A549 (cell line): ENCODE results near the gene DCLK1.

ENCODE experiments used
- CEBPB ChIP-seq, 2 experiments: fragments of >200 bp in 1 of 2; sonication (Bioruptor Twin) in 1 of 2; formaldehyde crosslinking in 1 of 2; IDR thresholded peaks; 2 replicates each; pipeline ENCODE4 v1.6.1; 2012 to 2016
- JUN ChIP-seq, 2 experiments: fragments of >200 bp; sonication (Bioruptor Twin); formaldehyde crosslinking; IDR thresholded peaks; 2 replicates in 1 of 2; 3 replicates in 1 of 2; pipeline ENCODE4 v1.6.1; 2016 to 2017
- JUNB ChIP-seq: fragments of >200 bp; sonication (Bioruptor Twin); formaldehyde crosslinking; IDR thresholded peaks from 2 replicates; pipeline ENCODE4 v1.6.1; 2016
- MAZ ChIP-seq: fragments of 150-350 bp; IDR thresholded peaks from 2 replicates; pipeline ENCODE4 v1.6.1; 2014; ENCODE audit warnings: antibody characterized with exemption, low read depth, low read length, borderline replicate concordance
- NFE2L2 ChIP-seq: fragments of 150-350 bp; conservative IDR thresholded peaks from 2 replicates; pipeline ENCODE4 v1.6.1; 2014; ENCODE audit warnings: low read length
- POLR2A ChIP-seq: IDR thresholded peaks from 2 replicates; pipeline ENCODE4 v1.6.1; 2012; ENCODE audit warnings: mild to moderate bottlenecking, low read length
- ZFP36 ChIP-seq: fragments of 450-650 bp; IDR thresholded peaks from 2 replicates; pipeline ENCODE4 v1.6.1; 2014; ENCODE audit warnings: borderline replicate concordance; ENCODE audit not compliant: partially characterized antibody
- TF ChIP-seq, protein P1 (sequence below): IDR thresholded peaks from 2 replicates; pipeline ENCODE4 v1.6.1; 2012
- TF ChIP-seq, protein P2 (sequence below): fragments of >200 bp; sonication (Bioruptor Twin); formaldehyde crosslinking; IDR thresholded peaks from 3 replicates; pipeline ENCODE4 v1.5.1; 2016
- TF ChIP-seq, protein P3 (sequence below): IDR thresholded peaks from 2 replicates; pipeline ENCODE4 v1.6.1; 2012

DNA sequence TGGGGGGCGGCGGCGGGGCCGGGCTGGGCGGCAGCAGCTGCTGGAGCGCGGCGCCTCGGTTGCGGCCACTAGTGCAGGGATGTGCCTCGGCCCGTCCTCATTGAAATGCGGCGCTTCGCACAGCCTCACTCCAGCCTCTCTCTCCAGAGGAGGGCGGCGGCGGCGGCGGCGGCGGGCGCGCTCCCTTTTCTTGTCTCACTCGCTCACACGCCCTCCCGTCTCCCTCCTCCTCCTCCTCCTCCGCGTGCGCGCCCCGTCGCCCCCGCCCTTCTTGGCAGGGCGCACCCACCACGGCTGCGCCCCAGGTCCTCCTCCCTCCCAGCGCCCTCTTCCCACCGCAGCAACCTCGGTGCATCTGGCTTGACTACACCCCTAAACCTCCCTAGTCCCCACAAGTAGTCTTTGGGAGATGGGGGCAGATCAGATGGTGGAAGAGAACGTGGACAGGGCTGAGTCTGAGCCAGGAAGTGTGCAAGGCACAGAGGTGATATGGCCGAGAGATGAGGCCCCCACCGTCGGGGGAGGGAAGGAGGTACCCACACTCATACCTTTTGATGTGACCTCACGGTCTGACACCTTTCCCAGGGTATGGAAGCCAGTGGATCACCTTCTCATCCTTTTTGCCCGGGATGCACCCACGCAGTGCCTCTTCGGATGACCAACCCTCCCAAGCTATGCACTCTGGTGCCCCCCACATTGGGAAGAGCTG is at the start of gene DCLK1:
- no peak for TF ChIP-seq JUNB
- TF ChIP-seq, protein P1, sequence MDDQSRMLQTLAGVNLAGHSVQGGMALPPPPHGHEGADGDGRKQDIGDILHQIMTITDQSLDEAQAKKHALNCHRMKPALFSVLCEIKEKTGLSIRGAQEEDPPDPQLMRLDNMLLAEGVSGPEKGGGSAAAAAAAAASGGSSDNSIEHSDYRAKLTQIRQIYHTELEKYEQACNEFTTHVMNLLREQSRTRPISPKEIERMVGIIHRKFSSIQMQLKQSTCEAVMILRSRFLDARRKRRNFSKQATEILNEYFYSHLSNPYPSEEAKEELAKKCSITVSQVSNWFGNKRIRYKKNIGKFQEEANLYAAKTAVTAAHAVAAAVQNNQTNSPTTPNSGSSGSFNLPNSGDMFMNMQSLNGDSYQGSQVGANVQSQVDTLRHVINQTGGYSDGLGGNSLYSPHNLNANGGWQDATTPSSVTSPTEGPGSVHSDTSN, result no peak
- no peak for TF ChIP-seq JUN (IDR thresholded peaks at IDR 0.05)
- TF ChIP-seq, protein P2, sequence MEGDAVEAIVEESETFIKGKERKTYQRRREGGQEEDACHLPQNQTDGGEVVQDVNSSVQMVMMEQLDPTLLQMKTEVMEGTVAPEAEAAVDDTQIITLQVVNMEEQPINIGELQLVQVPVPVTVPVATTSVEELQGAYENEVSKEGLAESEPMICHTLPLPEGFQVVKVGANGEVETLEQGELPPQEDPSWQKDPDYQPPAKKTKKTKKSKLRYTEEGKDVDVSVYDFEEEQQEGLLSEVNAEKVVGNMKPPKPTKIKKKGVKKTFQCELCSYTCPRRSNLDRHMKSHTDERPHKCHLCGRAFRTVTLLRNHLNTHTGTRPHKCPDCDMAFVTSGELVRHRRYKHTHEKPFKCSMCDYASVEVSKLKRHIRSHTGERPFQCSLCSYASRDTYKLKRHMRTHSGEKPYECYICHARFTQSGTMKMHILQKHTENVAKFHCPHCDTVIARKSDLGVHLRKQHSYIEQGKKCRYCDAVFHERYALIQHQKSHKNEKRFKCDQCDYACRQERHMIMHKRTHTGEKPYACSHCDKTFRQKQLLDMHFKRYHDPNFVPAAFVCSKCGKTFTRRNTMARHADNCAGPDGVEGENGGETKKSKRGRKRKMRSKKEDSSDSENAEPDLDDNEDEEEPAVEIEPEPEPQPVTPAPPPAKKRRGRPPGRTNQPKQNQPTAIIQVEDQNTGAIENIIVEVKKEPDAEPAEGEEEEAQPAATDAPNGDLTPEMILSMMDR, result no peak
- TF ChIP-seq, protein P3, sequence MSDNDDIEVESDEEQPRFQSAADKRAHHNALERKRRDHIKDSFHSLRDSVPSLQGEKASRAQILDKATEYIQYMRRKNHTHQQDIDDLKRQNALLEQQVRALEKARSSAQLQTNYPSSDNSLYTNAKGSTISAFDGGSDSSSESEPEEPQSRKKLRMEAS, result no peak
- no peak for TF ChIP-seq CEBPB (IDR thresholded peaks at IDR 0.05)
- no peak for TF ChIP-seq MAZ
- no peak for TF ChIP-seq POLR2A
- no peak for TF ChIP-seq ZFP36
- TF ChIP-seq NFE2L2, result no peak
